ENCODE results near the gene SLC22A3. TPM values are rescaled to one million over a fixed set of nuclear protein-coding genes. Genes with fewer than 3 reads are reported as not detected.

Gene SLC22A3
- total RNA-seq, 3 donors from 2014 or later (not counting 1 experiment from before 2014, with no cell fraction given), result not detected

DNA sequence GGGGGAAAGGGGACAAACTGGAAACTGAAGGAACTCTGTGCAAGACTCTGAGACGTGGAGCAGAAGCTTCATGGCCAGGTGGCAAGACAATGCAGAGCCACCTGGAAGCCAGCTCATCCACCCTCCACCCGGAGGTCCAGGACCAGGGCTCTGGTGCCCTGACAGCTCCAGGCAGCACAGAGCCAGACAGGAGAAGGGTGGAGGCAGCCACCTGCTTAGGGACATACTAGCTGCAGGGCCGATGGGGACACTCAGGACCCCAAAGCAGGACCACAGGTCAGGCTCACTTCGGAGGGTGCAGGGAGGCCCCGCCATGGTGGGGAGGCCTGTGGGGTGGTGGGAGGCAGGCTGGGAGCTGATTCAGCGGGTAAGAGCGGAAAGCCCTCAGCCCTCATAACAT is 19.0 kb upstream of the SLC22A3 start:
- H3K27me3 Mint-ChIP-seq (ENCODE audit: low read depth in 2 of 2), result peaks cover 25 to 43% of the 10 kb centered on the region in 2 donors

DNA sequence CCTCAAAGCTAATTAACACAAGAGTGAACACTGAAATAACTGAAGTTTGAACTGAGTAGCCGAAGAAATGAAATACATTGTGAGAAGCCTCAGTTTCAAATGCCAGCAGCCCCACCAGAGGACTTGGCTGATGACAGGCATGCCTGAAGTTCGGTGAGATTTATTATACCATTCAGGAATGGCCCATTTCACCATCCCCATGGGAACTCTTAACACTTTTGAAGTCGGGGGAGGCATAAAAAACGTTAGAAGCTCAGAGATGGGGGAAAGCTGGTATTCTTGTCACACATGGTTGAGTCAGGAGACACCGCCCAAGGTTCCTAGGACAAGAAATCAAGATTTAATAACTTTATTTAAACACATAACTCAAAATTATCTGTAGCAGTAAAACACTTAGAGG is 17.6 kb upstream of the SLC22A3 start:
- intact Hi-C loops (cut with micrococcal nuclease), result no loop called here
- no peak overlapping the region for H3K27ac Mint-ChIP-seq
- H3K9me3 Mint-ChIP-seq, result no peaks in the 10 kb centered on the region
- DNase-seq, result no peak
- peaks cover 3% of the 10 kb centered on the region for H3K27me3 ChIP-seq (ENCODE audit: control insufficient read depth, insufficient read depth, low read length)
- H3K27me3 Mint-ChIP-seq (ENCODE audit: low read depth in 2 of 2), result peaks cover 30 to 54% of the 10 kb centered on the region in 2 donors
- no peaks in the 10 kb centered on the region for H3K4me1 ChIP-seq (ENCODE audit: control insufficient read depth, insufficient read depth, low read length)
- no peak overlapping the region for H3K4me3 ChIP-seq (ENCODE audit: low read length)
- H3K9me3 ChIP-seq (ENCODE audit: control insufficient read depth, insufficient read depth, low read length), result no peaks in the 10 kb centered on the region
- no peak overlapping the region for H3K4me3 Mint-ChIP-seq
- no peaks in the 10 kb centered on the region for H3K4me1 Mint-ChIP-seq
- H3K36me3 Mint-ChIP-seq, result no peaks in the 10 kb centered on the region
- no peak overlapping the region for H3K27ac ChIP-seq (ENCODE audit: low read length)
- TF ChIP-seq, protein P1, sequence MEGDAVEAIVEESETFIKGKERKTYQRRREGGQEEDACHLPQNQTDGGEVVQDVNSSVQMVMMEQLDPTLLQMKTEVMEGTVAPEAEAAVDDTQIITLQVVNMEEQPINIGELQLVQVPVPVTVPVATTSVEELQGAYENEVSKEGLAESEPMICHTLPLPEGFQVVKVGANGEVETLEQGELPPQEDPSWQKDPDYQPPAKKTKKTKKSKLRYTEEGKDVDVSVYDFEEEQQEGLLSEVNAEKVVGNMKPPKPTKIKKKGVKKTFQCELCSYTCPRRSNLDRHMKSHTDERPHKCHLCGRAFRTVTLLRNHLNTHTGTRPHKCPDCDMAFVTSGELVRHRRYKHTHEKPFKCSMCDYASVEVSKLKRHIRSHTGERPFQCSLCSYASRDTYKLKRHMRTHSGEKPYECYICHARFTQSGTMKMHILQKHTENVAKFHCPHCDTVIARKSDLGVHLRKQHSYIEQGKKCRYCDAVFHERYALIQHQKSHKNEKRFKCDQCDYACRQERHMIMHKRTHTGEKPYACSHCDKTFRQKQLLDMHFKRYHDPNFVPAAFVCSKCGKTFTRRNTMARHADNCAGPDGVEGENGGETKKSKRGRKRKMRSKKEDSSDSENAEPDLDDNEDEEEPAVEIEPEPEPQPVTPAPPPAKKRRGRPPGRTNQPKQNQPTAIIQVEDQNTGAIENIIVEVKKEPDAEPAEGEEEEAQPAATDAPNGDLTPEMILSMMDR (IDR thresholded peaks at IDR 0.05), result no peak
- ATAC-seq, result no peak
- 62% methylated on average over 4 of the region's 5 CpGs for WGBS (ENCODE audit: insufficient coverage)
- no peaks in the 10 kb centered on the region for H3K36me3 ChIP-seq (ENCODE audit: control insufficient read depth, insufficient read depth, low read length)

More for the DNA sequence above, 19.0 kb upstream of the SLC22A3 start:
- ATAC-seq, result no peak
- WGBS (ENCODE audit: insufficient coverage), result 65% methylated on average over 7 of the region's 7 CpGs
- Mint-ChIP-seq H3K4me3 (no peak overlapping the region), H3K9me3 (no peaks in the 10 kb centered on the region), H3K36me3 (no peaks in the 10 kb centered on the region), H3K27ac (no peak overlapping the region), H3K4me1 (no peaks in the 10 kb centered on the region)
- H3K27ac ChIP-seq (ENCODE audit: low read length), result no peak overlapping the region
- no peaks in the 10 kb centered on the region for H3K9me3 ChIP-seq (ENCODE audit: control insufficient read depth, insufficient read depth, low read length)
- TF ChIP-seq, protein P1 (IDR thresholded peaks at IDR 0.05), result no peak
- intact Hi-C loops (cut with micrococcal nuclease), result no loop called here
- H3K36me3 ChIP-seq (ENCODE audit: control insufficient read depth, insufficient read depth, low read length), result no peaks in the 10 kb centered on the region
- H3K4me1 ChIP-seq (ENCODE audit: control insufficient read depth, insufficient read depth, low read length), result no peaks in the 10 kb centered on the region
- H3K27me3 ChIP-seq (ENCODE audit: control insufficient read depth, insufficient read depth, low read length), result peaks cover 3% of the 10 kb centered on the region
- no peak overlapping the region for H3K4me3 ChIP-seq (ENCODE audit: low read length)
- DNase-seq, result no peak

DNA sequence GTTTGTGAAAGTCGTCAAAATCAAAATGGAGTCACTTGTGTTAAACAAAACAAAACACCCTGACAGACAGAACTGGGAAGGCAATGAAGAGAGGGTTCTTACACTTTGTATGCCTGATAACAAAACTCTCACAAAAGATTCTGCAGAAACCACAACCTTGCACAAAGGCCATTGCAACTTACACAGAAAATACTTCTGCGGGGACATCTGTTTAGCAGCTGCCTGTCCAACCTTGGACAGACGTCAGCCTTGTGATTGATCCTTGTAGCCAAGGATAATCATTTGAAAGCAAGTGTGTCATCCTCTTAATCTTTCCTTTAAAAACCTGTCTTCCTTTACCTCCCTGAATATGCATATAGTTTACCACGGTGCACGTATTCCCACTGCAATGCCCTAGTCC is 17.0 kb upstream of the SLC22A3 start:
- Histone ChIP-seq H3K27ac (ENCODE audit: low read length) (no peak overlapping the region), H3K4me1 (ENCODE audit: control insufficient read depth, insufficient read depth, low read length) (no peaks in the 10 kb centered on the region), H3K4me3 (ENCODE audit: low read length) (no peak overlapping the region), H3K9me3 (ENCODE audit: control insufficient read depth, insufficient read depth, low read length) (no peaks in the 10 kb centered on the region), H3K27me3 (ENCODE audit: control insufficient read depth, insufficient read depth, low read length) (peaks cover 3% of the 10 kb centered on the region), H3K36me3 (ENCODE audit: control insufficient read depth, insufficient read depth, low read length) (no peaks in the 10 kb centered on the region)
- no peaks in the 10 kb centered on the region for H3K36me3 Mint-ChIP-seq
- intact Hi-C loops (cut with micrococcal nuclease), result no loop called here
- peaks cover 30 to 54% of the 10 kb centered on the region in 2 donors for H3K27me3 Mint-ChIP-seq (ENCODE audit: low read depth in 2 of 2)
- TF ChIP-seq, protein P1 (IDR thresholded peaks at IDR 0.05), result no peak
- H3K9me3 Mint-ChIP-seq, result no peaks in the 10 kb centered on the region
- no peaks in the 10 kb centered on the region for H3K4me1 Mint-ChIP-seq
- DNase-seq, result no peak
- H3K27ac Mint-ChIP-seq, result no peak overlapping the region
- no peak overlapping the region for H3K4me3 Mint-ChIP-seq
- no peak for ATAC-seq
- WGBS (ENCODE audit: insufficient coverage), result 66% methylated on average over 4 of the region's 5 CpGs

DNA sequence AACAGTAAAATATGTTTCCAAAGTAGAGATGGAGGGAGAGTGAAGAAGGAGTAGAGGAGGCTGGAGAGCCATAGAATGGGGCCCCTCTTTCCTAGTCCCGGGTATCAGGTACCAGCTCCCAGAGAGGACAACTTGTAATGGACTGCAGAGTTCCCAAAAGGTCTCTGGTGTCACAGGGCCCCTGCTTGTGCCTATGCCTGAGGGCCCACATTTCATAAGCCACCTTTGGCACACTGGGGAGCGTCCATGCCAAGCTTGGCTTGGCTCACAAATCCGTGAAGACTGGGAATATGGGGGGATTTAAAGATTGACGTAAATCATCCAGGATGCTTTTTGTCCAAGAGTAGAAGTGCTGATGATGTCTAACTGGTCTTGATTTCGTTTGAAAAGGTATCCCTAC is 16.4 kb upstream of the SLC22A3 start:
- WGBS (ENCODE audit: insufficient coverage), result 68% methylated on average over 5 of the region's 5 CpGs
- Histone ChIP-seq H3K27me3 (ENCODE audit: control insufficient read depth, insufficient read depth, low read length) (peaks cover 3% of the 10 kb centered on the region), H3K4me1 (ENCODE audit: control insufficient read depth, insufficient read depth, low read length) (no peaks in the 10 kb centered on the region), H3K4me3 (ENCODE audit: low read length) (no peak overlapping the region), H3K36me3 (ENCODE audit: control insufficient read depth, insufficient read depth, low read length) (no peaks in the 10 kb centered on the region), H3K27ac (ENCODE audit: low read length) (no peak overlapping the region), H3K9me3 (ENCODE audit: control insufficient read depth, insufficient read depth, low read length) (no peaks in the 10 kb centered on the region)
- Mint-ChIP-seq H3K36me3 (no peaks in the 10 kb centered on the region), H3K4me3 (no peak overlapping the region), H3K9me3 (no peaks in the 10 kb centered on the region), H3K4me1 (no peaks in the 10 kb centered on the region), H3K27ac (no peak overlapping the region), H3K27me3 (ENCODE audit: low read depth in 2 of 2) (peaks cover 30 to 55% of the 10 kb centered on the region in 2 donors)
- TF ChIP-seq, protein P1 (IDR thresholded peaks at IDR 0.05), result no peak
- ATAC-seq (no peak), DNase-seq (no peak)
- intact Hi-C loops (cut with micrococcal nuclease), result no loop called here
